Adipose tissue (tissue), 3 donors: ENCODE results near the gene KHDC4. TPM values are rescaled to one million over a fixed set of nuclear protein-coding genes. Genes with fewer than 3 reads are reported as not detected.

ENCODE experiments used
- H3K27ac ChIP-seq: one replicate; pipeline ENCODE4 v1.5.1; 2013; ENCODE audit warnings: low read depth, low read length
- whole genome bisulfite sequencing, 3 donors: extraction: QIAGEN DNeasy Blood & Tissue Kit; methylation state at CpG; one replicate each; pipeline ENCODE4 v1.1.7; 2013; 5-methylcytosine and 5-hydroxymethylcytosine counted together
- polyA plus RNA-seq, 3 donors: library from polyadenylated mRNA; stranded (reverse); fragments of 200-250 nt; gene quantifications; one replicate each; pipeline ENCODE4 v1.2.3, GENCODE V29; 2013
- donor health status: healthy with polysubstance abuse.
- donor health status: Bipolar disorder and iron deficiency.
- donor health status: healthy.

KHDC4 gene
- polyA plus RNA-seq = 10 to 100 TPM; 14.9 to 16.6 (median 15.2) TPM

- WGBS, 3 donors = 1% methylated on average over 50 of the region's 50 CpGs
- peak within 1 kb of the TSS; percentile 95 for H3K27ac ChIP-seq
Measured at GRCh38 chr1:155934097-155934935, at the start of gene KHDC4. KHDC4 (minus strand) TSS chr1:155934413; CDS start chr1:155934373, 40 bp downstream.

- peak overlapping the region; percentile 17 for H3K27ac ChIP-seq
- WGBS, 3 donors = 18 to 63% (median 30%) methylated on average over 4 of the region's 4 CpGs
Measured at GRCh38 chr1:155983191-155984024, 49.2 kb upstream of the KHDC4 start.

- 46 to 75% (median 51%) methylated on average over 7 of the region's 7 CpGs for WGBS, 3 donors
- H3K27ac ChIP-seq = peak overlapping the region; percentile 25
Measured at GRCh38 chr1:155982106-155982505, 47.9 kb upstream of the KHDC4 start.

DNA sequence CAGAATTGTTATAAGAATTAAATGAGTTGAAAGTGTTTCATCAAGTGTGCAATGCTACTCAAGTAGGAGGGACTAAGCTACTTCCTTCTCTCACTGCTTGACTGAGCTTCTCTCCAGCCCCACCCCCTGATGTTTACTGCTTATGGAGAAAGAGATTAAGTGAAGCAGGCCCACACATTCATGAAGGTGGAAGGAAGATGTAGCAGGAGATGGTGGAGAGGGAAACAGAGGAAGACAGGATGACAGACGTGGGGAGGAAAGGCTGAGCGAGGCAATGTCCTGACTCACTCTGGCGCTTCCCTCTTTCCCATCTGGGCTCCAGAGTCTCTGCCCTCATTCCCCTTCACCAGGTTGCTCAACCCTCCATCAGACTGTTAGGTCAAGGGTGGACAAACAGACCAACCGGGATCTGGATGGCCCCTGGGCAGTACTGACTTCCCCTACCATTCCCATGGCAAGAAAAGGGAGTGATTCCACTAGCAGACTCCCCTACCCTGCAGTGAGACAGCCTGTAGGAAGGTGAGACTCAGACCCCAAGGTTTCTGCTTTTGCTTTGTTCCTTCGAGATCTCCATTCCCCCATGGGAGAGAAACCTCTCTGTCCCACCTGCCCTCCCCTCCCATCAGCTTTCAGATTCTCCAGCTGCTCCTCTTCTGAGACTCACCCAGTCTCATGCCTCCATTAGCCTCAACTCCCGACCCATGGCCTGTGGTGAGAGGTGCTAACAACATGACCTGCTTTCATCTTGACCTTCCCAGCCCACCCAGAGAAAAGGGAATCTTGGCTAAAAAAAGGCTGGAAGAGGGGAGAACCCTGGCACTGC lies 47.3 kb upstream of the KHDC4 start:
- WGBS, 3 donors = 31 to 60% (median 33%) methylated on average over 6 of the region's 6 CpGs
- H3K27ac ChIP-seq = peak overlapping the region; percentile 25

- H3K27ac ChIP-seq = peak overlapping the region; percentile 19
- WGBS, 3 donors = 1 to 62% (median 10%) methylated on average over 4 of the region's 4 CpGs
Measured at GRCh38 chr1:155979597-155980343, 45.6 kb upstream of the KHDC4 start.

GRCh38 chr1:155978973-155979429 lies 44.8 kb upstream of the KHDC4 start:
- 1 to 28% (median 3%) methylated on average over 8 of the region's 8 CpGs for WGBS, 3 donors
- peak overlapping the region; percentile 93 for H3K27ac ChIP-seq

- peak within 1 kb of the TSS; percentile 93 for H3K27ac ChIP-seq
- WGBS, 3 donors = 0 to 2% (median 1%) methylated on average over 40 to 52 of the region's 52 CpGs
Measured at GRCh38 chr1:155978325-155978972, 44.2 kb upstream of the KHDC4 start, which contains the start of gene ARHGEF2. ARHGEF2 (minus strand) TSS chr1:155978547; CDS start chr1:155978427, 120 bp downstream.

DNA sequence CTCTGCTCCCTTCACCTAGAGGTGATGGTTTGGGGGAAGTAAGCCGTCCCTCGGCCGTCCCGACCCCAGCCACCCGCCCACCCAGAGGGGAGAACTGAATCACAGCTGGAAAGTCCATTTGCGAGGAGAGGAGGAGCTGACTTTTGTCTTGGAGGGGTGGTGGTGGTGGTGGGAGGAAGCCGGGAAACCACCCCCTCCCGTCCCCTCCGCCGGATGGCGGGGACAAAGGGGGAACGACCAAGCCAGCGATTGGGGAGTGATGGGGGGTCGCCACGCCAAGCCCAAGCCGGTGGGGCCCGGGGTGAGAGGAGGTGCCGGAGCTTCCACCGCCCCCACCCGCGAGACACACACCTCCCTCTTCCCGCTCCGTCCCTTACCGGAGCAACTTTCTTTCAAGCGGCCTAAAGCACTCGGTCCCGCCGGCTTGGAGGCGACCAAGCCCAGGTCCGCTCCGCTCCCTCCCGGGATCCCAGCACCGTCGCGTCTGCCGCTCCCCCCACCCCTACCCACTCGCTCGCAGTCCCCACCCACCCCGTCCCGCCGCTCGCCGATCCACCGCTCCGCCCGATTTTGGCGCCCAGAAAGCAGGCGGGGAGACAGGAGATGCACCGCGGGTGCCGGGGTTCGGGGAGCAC lies 43.6 kb upstream of the KHDC4 start:
- WGBS, 3 donors = 0 to 1% (median 1%) methylated on average over 44 to 52 of the region's 52 CpGs

DNA sequence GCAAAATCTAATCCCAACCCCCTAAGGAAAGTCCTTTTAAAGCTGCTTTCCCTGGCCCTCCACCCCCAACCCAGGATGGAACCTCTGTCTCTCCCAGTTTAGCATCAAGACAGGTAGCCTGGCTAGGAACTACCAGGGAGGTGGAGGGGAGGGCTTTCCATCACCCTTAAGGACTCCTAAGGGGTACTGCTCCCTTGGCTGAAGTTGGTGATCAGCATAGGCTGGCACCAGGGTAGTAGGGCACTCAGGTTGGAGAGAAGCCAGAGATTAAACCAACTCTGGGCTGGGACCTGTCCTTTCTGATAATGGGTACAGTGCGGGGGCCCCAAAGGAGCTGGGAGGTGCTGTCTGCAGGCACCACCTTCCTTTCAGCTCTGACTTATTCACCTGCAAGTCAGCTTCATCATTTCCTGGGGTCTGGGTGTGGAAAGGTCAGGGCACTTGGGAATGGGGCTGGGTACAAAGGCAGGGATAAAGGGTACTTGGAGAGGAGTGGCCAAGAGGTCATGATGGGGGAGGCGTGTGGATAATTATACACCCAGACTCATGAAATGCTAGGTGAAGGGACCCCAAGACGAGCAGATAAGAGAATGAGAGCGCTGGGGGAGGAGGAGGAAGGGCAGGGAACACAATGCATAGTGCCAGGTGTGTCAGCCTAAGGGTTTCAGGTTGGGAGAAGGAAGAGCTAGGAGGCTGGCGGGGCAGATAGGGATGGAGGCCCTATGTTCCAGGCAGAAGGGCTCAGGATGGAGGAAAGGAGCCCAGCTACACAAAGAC lies 42.9 kb upstream of the KHDC4 start:
- H3K27ac ChIP-seq = no peak overlapping the region
- WGBS, 3 donors = 5 to 35% (median 8%) methylated on average over 5 of the region's 5 CpGs

More for the DNA sequence above, 43.6 kb upstream of the KHDC4 start:
- H3K27ac ChIP-seq = peak overlapping the region; percentile 93

DNA sequence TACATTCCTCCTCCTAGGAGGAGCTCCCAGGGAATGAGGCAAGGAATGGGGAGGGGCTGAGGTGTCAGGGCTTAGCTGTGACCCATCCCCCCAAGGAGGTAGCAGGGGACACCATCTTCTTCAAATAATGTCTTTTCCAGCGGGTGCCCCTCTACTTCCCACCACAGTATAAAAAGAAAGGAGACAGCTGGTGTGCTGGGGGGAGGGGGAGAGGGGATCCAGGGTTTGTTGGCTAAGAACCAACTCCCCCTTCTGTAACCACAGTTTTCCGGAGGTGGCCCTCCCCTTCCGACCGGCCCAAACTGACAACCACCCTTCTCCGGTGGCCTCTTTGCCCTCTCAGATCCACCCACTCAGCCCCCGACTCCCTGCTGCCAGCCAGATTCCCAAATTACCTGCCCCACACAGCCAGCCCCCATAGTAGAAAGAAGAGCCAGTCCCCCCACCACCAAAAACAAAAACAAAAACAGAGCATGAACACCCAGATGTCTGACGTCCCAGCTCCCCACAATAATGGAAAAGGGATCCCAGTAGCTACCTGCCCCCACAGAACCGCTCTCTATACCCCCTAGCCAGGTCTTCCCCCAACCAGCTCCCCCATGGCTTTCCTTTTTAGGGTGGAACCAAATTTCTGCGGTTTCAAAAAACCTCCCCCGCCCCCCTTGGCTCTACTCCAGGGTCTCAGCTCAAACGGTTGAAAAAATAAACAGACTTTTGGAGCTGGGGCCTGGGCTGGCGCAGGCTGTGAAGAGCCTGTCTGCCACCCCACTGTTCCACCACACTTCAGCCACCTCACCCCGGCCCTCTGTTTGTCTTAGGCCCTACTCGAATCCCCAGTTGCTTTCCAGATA lies 42.1 kb upstream of the KHDC4 start:
- H3K27ac ChIP-seq = peak overlapping the region; percentile 48
- WGBS, 3 donors = 1 to 30% (median 5%) methylated on average over 14 of the region's 14 CpGs

DNA sequence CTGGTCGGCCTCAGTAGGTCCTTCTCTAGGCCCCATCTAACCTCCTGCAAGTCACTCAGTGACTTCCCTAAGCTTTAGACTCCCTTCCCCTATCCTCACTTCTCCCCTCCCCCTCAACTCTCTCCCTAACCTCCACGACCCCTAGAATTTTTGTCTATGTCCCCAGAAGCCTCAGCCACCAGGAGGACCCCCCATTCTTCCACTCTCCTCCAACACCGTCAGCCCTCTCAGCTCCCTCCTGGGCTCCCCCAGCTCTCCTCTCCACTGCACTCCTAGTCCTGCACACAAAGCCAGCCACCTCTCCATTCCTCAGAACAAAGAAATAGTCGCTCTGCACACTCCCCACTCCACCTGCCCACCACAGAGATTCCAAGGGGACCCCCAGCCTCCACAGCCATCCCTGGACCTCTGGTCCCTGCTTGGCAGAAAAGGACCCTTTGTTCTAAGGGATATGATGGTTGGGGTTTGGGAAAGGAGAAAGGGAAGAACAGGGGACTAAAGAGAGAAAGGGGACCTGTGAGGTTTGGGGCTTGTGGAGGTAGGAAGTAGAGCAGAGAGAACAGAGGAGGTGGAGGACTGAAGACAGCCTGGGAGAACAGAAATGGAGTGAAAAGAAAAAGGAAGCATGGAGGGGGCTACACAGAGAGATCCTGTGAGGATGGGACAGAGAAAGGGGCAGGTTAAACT lies 41.3 kb upstream of the KHDC4 start:
- 17 to 39% (median 20%) methylated on average over 4 of the region's 4 CpGs for WGBS, 3 donors

GRCh38 chr1:155974208-155975115 lies 40.2 kb upstream of the KHDC4 start:
- 30 to 60% (median 30%) methylated on average over 13 of the region's 13 CpGs for WGBS, 3 donors
- H3K27ac ChIP-seq = peak overlapping the region; percentile 40

More for the DNA sequence above, 41.3 kb upstream of the KHDC4 start:
- peak overlapping the region; percentile 48 for H3K27ac ChIP-seq

GRCh38 chr1:155973723-155974122 lies 39.5 kb upstream of the KHDC4 start:
- H3K27ac ChIP-seq = no peak overlapping the region
- WGBS, 3 donors = 48 to 76% (median 58%) methylated on average over 3 of the region's 3 CpGs
